ENCODE results near the gene VPS35.
A peak's percentile ranks its signal among the peaks of the same experiment; 100 is the strongest.

The VPS35 gene

DNA sequence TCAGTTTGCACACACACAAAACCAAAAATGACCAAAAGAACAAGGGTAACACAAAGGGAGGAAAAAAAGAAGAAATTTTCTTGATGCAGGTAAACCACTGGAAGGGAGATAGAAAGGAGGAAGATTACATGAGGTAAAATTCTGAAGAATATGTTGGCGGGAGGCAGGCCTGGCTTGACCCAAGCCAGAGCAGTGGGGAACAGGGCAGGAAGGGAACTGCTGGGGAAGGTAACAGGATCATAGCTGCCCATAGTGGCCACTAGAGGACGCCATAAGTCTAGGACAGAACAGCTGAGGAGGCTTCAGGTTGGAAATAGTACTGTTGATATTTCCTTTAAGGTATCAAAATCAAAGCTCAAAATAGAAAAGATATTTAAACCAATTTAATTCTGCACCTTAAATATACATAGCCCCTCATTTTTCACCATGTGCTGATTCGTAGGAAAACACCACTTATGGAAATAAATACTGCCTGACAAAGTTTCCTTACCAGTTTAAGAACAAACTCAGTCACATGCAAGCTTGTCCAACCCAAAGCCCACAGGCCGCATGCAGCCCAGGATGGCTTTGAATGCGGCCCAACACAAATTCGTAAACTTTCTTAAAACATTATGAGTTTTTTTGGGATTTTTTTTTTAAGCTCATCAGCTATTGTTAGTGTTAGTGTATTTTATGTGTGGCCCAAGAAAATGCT is 15.5 kb downstream of the VPS35 start:
- no peak for DNase-seq (ENCODE audit: low read depth)
- TF ChIP-seq, protein P1, sequence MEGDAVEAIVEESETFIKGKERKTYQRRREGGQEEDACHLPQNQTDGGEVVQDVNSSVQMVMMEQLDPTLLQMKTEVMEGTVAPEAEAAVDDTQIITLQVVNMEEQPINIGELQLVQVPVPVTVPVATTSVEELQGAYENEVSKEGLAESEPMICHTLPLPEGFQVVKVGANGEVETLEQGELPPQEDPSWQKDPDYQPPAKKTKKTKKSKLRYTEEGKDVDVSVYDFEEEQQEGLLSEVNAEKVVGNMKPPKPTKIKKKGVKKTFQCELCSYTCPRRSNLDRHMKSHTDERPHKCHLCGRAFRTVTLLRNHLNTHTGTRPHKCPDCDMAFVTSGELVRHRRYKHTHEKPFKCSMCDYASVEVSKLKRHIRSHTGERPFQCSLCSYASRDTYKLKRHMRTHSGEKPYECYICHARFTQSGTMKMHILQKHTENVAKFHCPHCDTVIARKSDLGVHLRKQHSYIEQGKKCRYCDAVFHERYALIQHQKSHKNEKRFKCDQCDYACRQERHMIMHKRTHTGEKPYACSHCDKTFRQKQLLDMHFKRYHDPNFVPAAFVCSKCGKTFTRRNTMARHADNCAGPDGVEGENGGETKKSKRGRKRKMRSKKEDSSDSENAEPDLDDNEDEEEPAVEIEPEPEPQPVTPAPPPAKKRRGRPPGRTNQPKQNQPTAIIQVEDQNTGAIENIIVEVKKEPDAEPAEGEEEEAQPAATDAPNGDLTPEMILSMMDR (IDR thresholded peaks at IDR 0.05; ENCODE audit: control insufficient read depth, insufficient read depth, low read depth, low read length, missing control alignments) = peak; percentile 94

DNA sequence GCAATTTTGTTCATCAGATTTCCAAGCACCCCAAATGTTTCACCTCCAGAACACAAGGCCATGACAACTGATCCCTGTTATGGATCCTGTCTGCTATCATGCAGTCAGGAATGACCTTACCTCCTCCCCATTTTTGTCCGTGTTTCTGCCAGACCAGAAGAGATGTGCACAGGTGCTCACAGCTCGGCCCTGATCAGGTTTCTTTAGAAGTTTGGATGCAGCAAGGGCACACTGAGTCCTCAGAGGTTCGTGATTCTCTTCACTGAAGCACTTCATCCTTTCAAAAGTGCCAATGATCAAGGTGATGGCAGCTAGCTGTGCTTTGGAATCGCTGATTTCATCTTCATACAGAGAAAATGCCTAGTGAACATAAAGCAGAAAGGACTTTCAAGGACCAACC is 26.9 kb downstream of the VPS35 start:
- TF ChIP-seq, protein P1 (IDR thresholded peaks at IDR 0.05; ENCODE audit: control insufficient read depth, insufficient read depth, low read depth, low read length, missing control alignments) = no peak
- no peak for DNase-seq (ENCODE audit: low read depth)
- H3K4me3 ChIP-seq (ENCODE audit: control insufficient read depth, low read depth, low read length) = no peak overlapping the region

More for the DNA sequence above, 15.5 kb downstream of the VPS35 start:
- H3K4me3 ChIP-seq (ENCODE audit: control insufficient read depth, low read depth, low read length) = no peak overlapping the region

DNA sequence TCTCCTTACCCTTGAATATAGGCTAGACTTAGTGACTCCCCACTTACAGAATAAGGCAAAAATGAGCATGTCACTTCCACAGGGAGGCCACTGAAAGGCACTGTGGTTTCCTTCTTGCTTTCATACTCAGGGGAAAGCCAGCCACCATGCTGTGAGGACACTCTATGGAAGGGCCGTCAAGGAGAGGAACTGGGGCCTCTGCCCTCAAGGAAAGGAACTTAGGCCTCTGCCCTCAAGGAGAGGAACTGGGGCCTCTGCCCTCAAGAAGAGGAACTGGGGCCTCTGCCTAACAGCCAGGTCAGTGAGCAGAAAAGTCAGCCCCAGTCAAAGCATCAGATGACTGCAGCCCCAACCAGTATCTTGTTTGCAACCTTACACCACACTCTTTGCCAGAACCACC is 30.1 kb downstream of the VPS35 start:
- H3K4me3 ChIP-seq (ENCODE audit: control insufficient read depth, low read depth, low read length) = no peak overlapping the region

DNA sequence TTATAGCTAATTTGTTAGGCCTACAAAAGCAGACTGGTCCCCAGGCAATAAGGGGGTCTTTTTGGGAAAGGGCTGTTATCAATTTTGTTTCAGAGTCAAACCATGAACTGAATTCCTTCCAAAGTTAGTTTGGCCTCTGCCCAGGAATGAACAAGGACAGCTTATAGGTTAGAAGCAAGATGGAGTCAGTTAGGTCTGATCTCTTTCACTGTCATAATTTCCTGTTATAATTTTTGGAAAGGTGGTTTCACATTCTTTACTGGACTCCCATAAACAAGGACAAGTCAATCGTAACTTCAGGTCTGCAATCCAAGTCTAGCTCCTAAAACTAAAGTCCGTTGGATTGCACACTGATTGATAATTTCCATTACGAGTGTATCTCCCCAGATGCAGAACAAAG is 37.7 kb downstream of the VPS35 start:
- TF ChIP-seq, protein P1 (IDR thresholded peaks at IDR 0.05; ENCODE audit: control insufficient read depth, insufficient read depth, low read depth, low read length, missing control alignments) = no peak
- H3K4me3 ChIP-seq (ENCODE audit: control insufficient read depth, low read depth, low read length) = no peak overlapping the region
- no peak for DNase-seq (ENCODE audit: low read depth)

More for the DNA sequence above, 30.1 kb downstream of the VPS35 start:
- TF ChIP-seq, protein P1 (IDR thresholded peaks at IDR 0.05; ENCODE audit: control insufficient read depth, insufficient read depth, low read depth, low read length, missing control alignments) = no peak
- DNase-seq (ENCODE audit: low read depth) = no peak

DNA sequence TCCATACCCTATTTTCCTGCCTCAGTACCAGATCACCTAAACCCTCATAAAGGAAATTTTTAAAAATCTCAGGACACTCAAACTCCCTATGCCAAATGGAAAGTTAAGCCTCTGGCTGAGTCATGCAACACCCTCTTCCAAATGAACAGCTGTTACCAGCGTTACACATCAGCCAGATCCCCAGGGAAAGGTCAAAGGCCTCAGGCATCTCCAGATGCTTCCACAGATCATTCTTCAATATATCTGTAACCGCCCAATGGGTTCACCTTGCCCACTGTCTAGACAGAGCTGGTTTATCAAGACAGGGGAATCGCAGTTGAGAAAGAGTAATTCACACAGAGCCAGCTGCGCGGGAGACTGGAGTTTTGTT is 38.7 kb downstream of the VPS35 start:
- no peak for DNase-seq (ENCODE audit: low read depth)
- no peak overlapping the region for H3K4me3 ChIP-seq (ENCODE audit: control insufficient read depth, low read depth, low read length)
- TF ChIP-seq, protein P1 (IDR thresholded peaks at IDR 0.05; ENCODE audit: control insufficient read depth, insufficient read depth, low read depth, low read length, missing control alignments) = no peak

DNA sequence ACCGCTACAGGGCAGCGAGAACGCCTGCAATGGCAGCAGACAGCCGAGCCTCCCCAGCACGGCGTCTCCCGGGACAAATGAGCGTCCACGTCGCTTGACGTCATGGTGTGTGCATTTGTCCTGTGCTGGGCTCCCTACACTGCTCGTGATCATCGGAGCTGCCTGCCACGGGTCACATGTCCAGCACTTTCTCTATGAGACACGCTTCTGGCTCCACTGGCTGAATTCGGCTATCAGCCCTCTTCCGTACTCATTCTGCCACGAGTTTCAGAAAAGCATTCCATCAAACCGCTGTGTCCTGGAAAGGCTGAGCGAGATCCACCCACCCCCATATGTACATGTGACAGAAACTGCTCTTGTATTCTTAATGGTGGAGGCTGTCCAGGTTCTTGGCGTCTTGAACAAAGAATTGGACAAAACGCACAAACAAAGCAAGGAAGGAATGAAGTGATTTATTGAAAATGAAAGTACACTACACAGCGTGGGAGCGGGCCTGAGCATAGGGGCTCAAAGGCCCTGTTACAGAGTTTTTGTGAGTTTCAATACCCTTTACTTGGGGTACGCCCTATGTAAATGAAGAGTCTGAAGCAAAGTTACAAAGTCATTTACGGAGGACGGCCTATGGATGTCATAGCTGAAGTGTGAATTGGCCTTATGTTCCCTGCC is 39.3 kb downstream of the VPS35 start:
- TF ChIP-seq, protein P1 (IDR thresholded peaks at IDR 0.05; ENCODE audit: control insufficient read depth, insufficient read depth, low read depth, low read length, missing control alignments) = no peak
- H3K4me3 ChIP-seq (ENCODE audit: control insufficient read depth, low read depth, low read length) = no peak overlapping the region
- no peak for DNase-seq (ENCODE audit: low read depth)

All from AG09309 (cell line).